Lung (tissue), 12 donors: ENCODE measurements around the gene NAPEPLD. TPM values are rescaled to one million over a fixed set of nuclear protein-coding genes. Genes with fewer than 3 reads are reported as not detected.

ENCODE experiments used
- ATAC-seq: fragments of 200-7000 bp; cut with Tn5 transposase; one replicate; pipeline ENCODE4 v1.9.1; 2020; ENCODE audit warnings: moderate number of reproducible peaks; ENCODE audit not compliant: insufficient read depth, low FRiP score
- DNase-seq, 3 donors: peaks; one replicate each; pipeline ENCODE4 v3.0.0-alpha.2; 2013 to 2017
- H3K27ac ChIP-seq, 2 donors: one replicate each; pipeline ENCODE4 v1.5.1; 2013; ENCODE audit warnings: mild to moderate bottlenecking in 2 of 2, moderate library complexity in 2 of 2, control low read depth in 1 of 2, inconsistent platforms in 1 of 2, low read depth in 1 of 2, low read length in 1 of 2
- H3K27me3 ChIP-seq, 3 donors: one replicate each; pipeline ENCODE4 v1.5.1; 2013; ENCODE audit warnings: low read length in 2 of 3; ENCODE audit not compliant: control insufficient read depth in 3 of 3, insufficient read depth in 3 of 3
- H3K36me3 ChIP-seq, 4 donors: one replicate each; pipeline ENCODE4 v1.5.1; 2013; ENCODE audit warnings: low read length in 4 of 4, mild to moderate bottlenecking in 1 of 4, moderate library complexity in 1 of 4; ENCODE audit not compliant: control insufficient read depth in 4 of 4, insufficient read depth in 4 of 4
- H3K4me1 ChIP-seq, 5 donors: one replicate each; pipeline ENCODE4 v1.5.1; 2013; ENCODE audit warnings: low read length in 5 of 5, mild to moderate bottlenecking in 2 of 5, moderate library complexity in 1 of 5; ENCODE audit not compliant: control insufficient read depth in 5 of 5, insufficient read depth in 5 of 5
- H3K4me3 ChIP-seq: one replicate; pipeline ENCODE4 v1.5.1; 2013; ENCODE audit warnings: mild to moderate bottlenecking, control low read depth, moderate library complexity
- H3K9ac ChIP-seq, 2 donors: one replicate each; pipeline ENCODE4 v1.5.1; 2013; ENCODE audit warnings: low read length in 2 of 2, control low read depth in 1 of 2; ENCODE audit not compliant: insufficient read depth in 1 of 2
- H3K9me3 ChIP-seq, 4 donors: one replicate each; pipeline ENCODE4 v1.5.1; 2013; ENCODE audit warnings: low read length in 3 of 4, mild to moderate bottlenecking in 1 of 4, moderate library complexity in 1 of 4; ENCODE audit not compliant: control insufficient read depth in 4 of 4, insufficient read depth in 3 of 4
- CTCF ChIP-seq: IDR thresholded peaks from 2 replicates; pipeline ENCODE4 v1.5.1; 2012; ENCODE audit warnings: mild to moderate bottlenecking; ENCODE audit errors: control extremely low read depth, extremely low read depth
- WGBS, 2 donors: extraction: QIAGEN DNeasy Blood & Tissue Kit; methylation state at CpG; one replicate each; pipeline ENCODE4 v1.1.7; 2013; 5-methylcytosine and 5-hydroxymethylcytosine counted together
- polyA plus RNA-seq, 2 donors: library from polyadenylated mRNA; stranded (reverse); fragments of 200-250 nt; gene quantifications; one replicate each; pipeline ENCODE4 v1.2.1, GENCODE V29; 2013
- total RNA-seq, 2 donors: library from RNA; depleted of rRNA in 1 of 2; stranded (reverse); fragments of >200 nt in 1 of 2; gene quantifications; one replicate each; pipeline ENCODE4 v1.2.1, GENCODE V29; 2014 to 2021
- donor health status: control.
- donor health status: control.
- donor health status: Bipolar disorder and iron deficiency.
- donor health status: healthy.
- donor health status: DM: yes; HTN: yes; CAD: no.

Gene NAPEPLD
- total and polyA plus RNA-seq, 4 donors: 2.9 to 37.0 (median 8.9) TPM

GRCh38 chr7:103124429-103124979 lies 24.4 kb downstream of the NAPEPLD start:
- no peak for ATAC-seq
- no peaks in the 10 kb centered on the region for H3K27me3 ChIP-seq
- WGBS, 2 donors: 73 to 78% methylated on average over 6 of the region's 6 CpGs

GRCh38 chr7:103123529-103123928 lies 25.4 kb downstream of the NAPEPLD start:
- H3K36me3 ChIP-seq: peaks cover 19 to 37% (median 27%) of the 10 kb centered on the region in 4 donors

More at GRCh38 chr7:103124429-103124979, 24.4 kb downstream of the NAPEPLD start:
- DNase-seq: no peak
- no peak overlapping the region for H3K27ac ChIP-seq
- H3K4me1 ChIP-seq: no peaks in the 10 kb centered on the region
- no peak overlapping the region for H3K4me3 ChIP-seq
- no peak overlapping the region for H3K9ac ChIP-seq
- TF ChIP-seq CTCF: no peak
- H3K9me3 ChIP-seq: no peaks in the 10 kb centered on the region
- peaks cover 19 to 37% (median 25%) of the 10 kb centered on the region in 4 donors for H3K36me3 ChIP-seq

DNA sequence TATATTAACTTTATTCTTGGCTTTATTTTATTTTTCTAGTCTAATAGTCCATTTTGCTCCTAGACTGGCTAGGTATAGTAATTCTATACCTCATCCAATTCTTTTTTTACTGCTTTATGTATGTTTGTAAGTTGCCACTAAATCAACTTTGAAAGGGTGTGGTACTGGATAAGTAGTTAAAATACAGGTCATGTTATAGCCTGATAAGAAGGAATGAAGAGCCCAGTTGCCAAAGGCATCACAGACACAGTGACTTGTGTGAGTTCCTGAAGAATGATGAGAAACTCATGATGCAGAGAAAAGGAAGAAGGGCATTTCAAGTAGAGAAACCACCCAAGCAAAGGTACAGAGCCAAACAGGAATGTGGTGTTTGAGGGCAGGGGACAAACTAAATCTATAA lies 27.3 kb downstream of the NAPEPLD start:
- no peak for ATAC-seq
- no peak overlapping the region for H3K9ac ChIP-seq
- H3K36me3 ChIP-seq: peaks cover 12 to 24% (median 19%) of the 10 kb centered on the region in 4 donors
- no peak overlapping the region for H3K4me3 ChIP-seq
- no peaks in the 10 kb centered on the region for H3K9me3 ChIP-seq
- H3K27me3 ChIP-seq: no peaks in the 10 kb centered on the region
- no peaks in the 10 kb centered on the region for H3K4me1 ChIP-seq
- H3K27ac ChIP-seq: no peak overlapping the region
- no peak for TF ChIP-seq CTCF
- DNase-seq: no peak

More at GRCh38 chr7:103123529-103123928, 25.4 kb downstream of the NAPEPLD start:
- ATAC-seq (no peak), DNase-seq (no peak)
- no peak for TF ChIP-seq CTCF
- H3K9ac ChIP-seq: no peak overlapping the region
- no peaks in the 10 kb centered on the region for H3K9me3 ChIP-seq
- H3K27me3 ChIP-seq: no peaks in the 10 kb centered on the region
- H3K27ac ChIP-seq: no peak overlapping the region
- no peak overlapping the region for H3K4me3 ChIP-seq
- 59 to 65% methylated on average over 3 of the region's 3 CpGs for WGBS, 2 donors
- no peaks in the 10 kb centered on the region for H3K4me1 ChIP-seq

- DNase-seq (no peak), ATAC-seq (no peak)
- no peak overlapping the region for H3K27ac ChIP-seq
- H3K36me3 ChIP-seq: peaks cover 9 to 20% (median 16%) of the 10 kb centered on the region in 4 donors
- no peak overlapping the region for H3K4me3 ChIP-seq
- no peaks in the 10 kb centered on the region for H3K4me1 ChIP-seq
- H3K9ac ChIP-seq: no peak overlapping the region
- no peaks in the 10 kb centered on the region for H3K27me3 ChIP-seq
- no peaks in the 10 kb centered on the region for H3K9me3 ChIP-seq
- WGBS, 2 donors: 95 to 100% methylated on average over 1 of the region's 1 CpG
- TF ChIP-seq CTCF: no peak
Measured at GRCh38 chr7:103120362-103120761, 28.5 kb downstream of the NAPEPLD start.
